Spleen (tissue), 7 donors: Measurements from ENCODE around the gene L3MBTL1.

Source experiments
- POLR2A ChIP-seq, 3 donors: fragments of 450-650 bp; IDR thresholded peaks; one replicate each; pipeline ENCODE4 v1.5.1; 2017; ENCODE audit warnings: antibody characterized with exemption in 3 of 3, mild to moderate bottlenecking in 1 of 3
- POLR2AphosphoS5 ChIP-seq, 3 donors: sonication (generic); formaldehyde crosslinking; IDR thresholded peaks; one replicate each; pipeline ENCODE4 v1.5.1; 2017; ENCODE audit warnings: antibody characterized with exemption in 3 of 3
- TF ChIP-seq, protein P1 (sequence below), 11 experiments: fragments of 200-600 bp in 7 of 11; fragments of 450-650 bp in 4 of 11; sonication (generic) in 4 of 11; IDR thresholded peaks in 8 of 11; conservative IDR thresholded peaks in 3 of 11; 1 replicate in 7 of 11; 2 replicates in 4 of 11; pipeline versions ENCODE4 v1.4.0 to v1.8.0; 2016 to 2021; ENCODE audit warnings: antibody characterized with exemption in 11 of 11, inconsistent platforms in 4 of 11, mild to moderate bottlenecking in 1 of 11
- donor health status: DM: no; HTN: no; CAD: no; lungs with moderate emphysema.
- donor health status: DM: no; HTN: no; CAD: no.
- donor health status: DM: no; HTN: no; CAD: no.

DNA sequence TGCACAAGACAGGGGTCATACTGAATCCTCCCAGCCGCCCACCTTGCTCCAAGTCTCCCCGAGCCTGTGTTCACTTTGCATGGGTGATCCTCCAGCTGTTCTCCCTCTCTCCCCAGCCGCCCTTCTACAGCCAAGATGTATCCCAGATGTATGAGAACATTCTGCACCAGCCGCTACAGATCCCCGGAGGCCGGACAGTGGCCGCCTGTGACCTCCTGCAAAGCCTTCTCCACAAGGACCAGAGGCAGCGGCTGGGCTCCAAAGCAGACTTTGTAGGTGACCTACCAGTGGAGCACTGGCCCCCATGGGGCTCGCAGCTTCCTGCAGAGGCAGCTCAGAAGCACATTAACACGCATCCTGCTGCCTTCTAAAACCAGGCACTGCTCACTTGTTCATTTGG is 68.6 kb downstream of the L3MBTL1 start:
- TF ChIP-seq, protein P1, sequence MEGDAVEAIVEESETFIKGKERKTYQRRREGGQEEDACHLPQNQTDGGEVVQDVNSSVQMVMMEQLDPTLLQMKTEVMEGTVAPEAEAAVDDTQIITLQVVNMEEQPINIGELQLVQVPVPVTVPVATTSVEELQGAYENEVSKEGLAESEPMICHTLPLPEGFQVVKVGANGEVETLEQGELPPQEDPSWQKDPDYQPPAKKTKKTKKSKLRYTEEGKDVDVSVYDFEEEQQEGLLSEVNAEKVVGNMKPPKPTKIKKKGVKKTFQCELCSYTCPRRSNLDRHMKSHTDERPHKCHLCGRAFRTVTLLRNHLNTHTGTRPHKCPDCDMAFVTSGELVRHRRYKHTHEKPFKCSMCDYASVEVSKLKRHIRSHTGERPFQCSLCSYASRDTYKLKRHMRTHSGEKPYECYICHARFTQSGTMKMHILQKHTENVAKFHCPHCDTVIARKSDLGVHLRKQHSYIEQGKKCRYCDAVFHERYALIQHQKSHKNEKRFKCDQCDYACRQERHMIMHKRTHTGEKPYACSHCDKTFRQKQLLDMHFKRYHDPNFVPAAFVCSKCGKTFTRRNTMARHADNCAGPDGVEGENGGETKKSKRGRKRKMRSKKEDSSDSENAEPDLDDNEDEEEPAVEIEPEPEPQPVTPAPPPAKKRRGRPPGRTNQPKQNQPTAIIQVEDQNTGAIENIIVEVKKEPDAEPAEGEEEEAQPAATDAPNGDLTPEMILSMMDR (IDR thresholded peaks at IDR 0.05 in 8 of 11, conservative IDR thresholded peaks at IDR 0.05 in 3 of 11), result no peak
- no peak for TF ChIP-seq POLR2A (IDR thresholded peaks at IDR 0.05)
- no peak for TF ChIP-seq POLR2AphosphoS5 (IDR thresholded peaks at IDR 0.05)
